Loucy (cell line): ENCODE measurements around the gene FGD3.

Experiments
- EZH2phosphoT487 ChIP-seq: fragments of 200-600 bp; IDR thresholded peaks from 2 replicates; pipeline ENCODE4 v1.6.1; 2018; ENCODE audit warnings: antibody characterized with exemption, mild to moderate bottlenecking, moderate library complexity, borderline replicate concordance
- TF ChIP-seq, protein P1 (sequence below): fragments of 200-600 bp; sonication (generic); conservative IDR thresholded peaks from 2 replicates; pipeline ENCODE4 v1.5.1; 2014; ENCODE audit warnings: mild to moderate bottlenecking, antibody characterized with exemption, low read length

DNA sequence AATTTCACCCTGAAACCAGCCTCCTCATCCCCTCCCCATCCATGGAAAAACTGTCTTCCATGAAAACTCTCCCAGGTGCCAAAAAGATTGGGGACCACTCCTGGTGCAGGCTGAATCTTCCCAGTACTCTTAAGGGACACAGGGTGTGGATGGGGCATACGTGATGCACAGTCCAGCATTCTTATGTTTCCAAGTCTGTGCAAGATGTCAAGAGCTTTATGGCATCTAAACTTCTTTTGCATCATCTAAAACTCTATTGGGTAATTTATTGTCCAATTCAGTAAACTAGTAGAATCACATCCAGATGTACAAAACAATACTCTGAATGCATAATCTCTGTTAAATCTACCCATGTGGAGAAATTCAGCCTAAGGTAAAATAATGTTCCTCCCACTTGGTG is 9.3 kb upstream of the FGD3 start:
- TF ChIP-seq, protein P1, sequence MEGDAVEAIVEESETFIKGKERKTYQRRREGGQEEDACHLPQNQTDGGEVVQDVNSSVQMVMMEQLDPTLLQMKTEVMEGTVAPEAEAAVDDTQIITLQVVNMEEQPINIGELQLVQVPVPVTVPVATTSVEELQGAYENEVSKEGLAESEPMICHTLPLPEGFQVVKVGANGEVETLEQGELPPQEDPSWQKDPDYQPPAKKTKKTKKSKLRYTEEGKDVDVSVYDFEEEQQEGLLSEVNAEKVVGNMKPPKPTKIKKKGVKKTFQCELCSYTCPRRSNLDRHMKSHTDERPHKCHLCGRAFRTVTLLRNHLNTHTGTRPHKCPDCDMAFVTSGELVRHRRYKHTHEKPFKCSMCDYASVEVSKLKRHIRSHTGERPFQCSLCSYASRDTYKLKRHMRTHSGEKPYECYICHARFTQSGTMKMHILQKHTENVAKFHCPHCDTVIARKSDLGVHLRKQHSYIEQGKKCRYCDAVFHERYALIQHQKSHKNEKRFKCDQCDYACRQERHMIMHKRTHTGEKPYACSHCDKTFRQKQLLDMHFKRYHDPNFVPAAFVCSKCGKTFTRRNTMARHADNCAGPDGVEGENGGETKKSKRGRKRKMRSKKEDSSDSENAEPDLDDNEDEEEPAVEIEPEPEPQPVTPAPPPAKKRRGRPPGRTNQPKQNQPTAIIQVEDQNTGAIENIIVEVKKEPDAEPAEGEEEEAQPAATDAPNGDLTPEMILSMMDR = no peak
- no peak for TF ChIP-seq EZH2phosphoT487
